Skeletal muscle cell (primary cell): ENCODE results near the gene STAC3.

Experiments
- DNase-seq: peaks from one replicate; pipeline ENCODE4 v3.0.0-alpha.2; 2010; ENCODE audit warnings: low read depth
- H3K4me3 ChIP-seq: 2 replicates; pipeline ENCODE4 v1.5.1; 2011; ENCODE audit warnings: low read depth, mild to moderate bottlenecking, control low read depth, low read length, moderate library complexity

Gene STAC3

DNA sequence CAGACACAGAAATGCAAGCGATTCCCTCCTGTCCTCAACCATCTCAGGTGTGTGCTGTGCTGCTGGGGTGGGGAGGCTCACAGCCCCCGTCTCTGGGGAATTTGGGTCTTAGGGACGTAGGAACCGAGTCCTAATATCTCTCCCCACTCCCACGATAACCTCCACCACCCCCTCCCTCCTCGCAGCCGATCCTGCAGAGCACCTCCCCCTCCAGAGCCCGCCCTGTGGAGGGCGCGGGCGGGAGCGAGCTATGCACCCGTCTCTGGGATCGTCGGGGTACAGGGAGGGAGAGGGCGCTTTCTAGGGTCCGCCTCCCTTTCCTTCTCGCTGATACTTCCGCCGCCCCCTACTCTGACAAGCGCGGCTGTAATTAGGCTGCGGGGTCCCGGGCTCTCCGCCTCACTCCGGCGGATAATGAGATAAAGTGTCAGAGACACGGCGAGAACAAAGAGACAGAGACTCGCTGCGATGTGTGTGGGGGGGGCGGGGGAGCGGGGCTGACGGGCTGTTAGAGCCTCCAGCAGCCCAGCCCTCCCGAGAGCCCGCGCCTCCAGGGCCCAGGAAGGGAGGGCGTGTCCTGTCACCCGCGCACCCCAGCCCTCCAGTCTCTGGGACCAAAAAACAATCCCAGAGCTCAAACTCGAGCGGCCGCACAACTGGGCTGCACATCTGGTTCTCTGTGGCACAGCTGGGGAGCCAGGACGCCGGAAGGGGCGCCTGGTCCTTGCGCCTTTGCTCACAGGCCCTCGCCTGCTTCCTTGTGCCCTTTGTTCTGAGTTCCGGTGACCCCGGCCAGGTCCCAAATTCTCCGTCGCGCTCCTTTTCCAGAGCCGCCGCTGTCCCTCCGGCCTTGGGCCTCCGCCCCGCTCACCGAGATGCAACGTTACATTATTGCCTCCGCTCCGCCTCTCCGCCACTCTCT lies 12.8 kb downstream of the STAC3 start:
- no peak for DNase-seq
- peak overlapping the region; percentile 63 for H3K4me3 ChIP-seq

- no peak overlapping the region for H3K4me3 ChIP-seq
- DNase-seq = no peak
Observed at GRCh38 chr12:57237596-57237931, 13.4 kb downstream of the STAC3 start.

GRCh38 chr12:57236925-57237595 lies 13.9 kb downstream of the STAC3 start:
- no peak for DNase-seq
- peak overlapping the region; percentile 41 for H3K4me3 ChIP-seq

DNA sequence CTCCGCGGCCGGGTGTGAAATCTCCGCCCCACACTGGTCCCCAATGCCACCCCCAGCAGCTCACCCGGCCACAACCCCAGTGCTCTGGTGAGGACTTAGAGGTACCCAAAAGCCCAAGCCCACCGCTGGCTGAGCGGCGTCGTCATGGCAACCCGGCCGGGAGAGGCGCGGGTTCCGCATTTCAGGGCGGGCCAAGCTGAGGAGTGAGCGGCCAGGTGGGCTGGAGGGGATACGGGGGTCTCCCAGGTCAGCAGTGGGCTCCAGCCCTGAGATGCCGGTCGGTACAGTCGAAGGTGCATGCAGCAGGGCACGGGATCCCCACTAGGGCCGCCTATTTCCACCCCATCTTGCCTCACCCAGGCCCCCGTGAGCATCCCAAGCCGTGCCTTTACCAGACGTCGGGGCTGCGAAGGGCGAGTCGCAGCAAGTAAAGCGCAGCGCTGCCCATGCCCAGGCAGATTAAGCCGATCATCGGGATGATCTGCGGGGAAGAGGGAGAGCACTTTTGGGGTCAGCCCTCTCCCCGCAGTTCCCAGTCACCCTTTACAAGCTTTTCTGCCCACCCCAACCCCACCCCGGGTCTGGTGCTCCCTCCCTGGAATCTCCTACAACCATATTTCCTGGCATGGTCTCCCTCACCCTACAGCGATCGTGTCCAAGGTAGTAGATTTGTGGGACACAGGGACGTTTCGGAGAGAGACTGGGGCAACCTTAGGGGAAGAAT lies 14.6 kb downstream of the STAC3 start:
- DNase-seq = no peak
- peak overlapping the region; percentile 41 for H3K4me3 ChIP-seq

- DNase-seq = no peak
- H3K4me3 ChIP-seq = peak overlapping the region; percentile 41
Observed at GRCh38 chr12:57235728-57236131, 15.3 kb downstream of the STAC3 start.

GRCh38 chr12:57235017-57235727 lies 15.8 kb downstream of the STAC3 start:
- DNase-seq = peak; percentile 74
- peak overlapping the region; percentile 41 for H3K4me3 ChIP-seq

- H3K4me3 ChIP-seq = no peak overlapping the region
- DNase-seq = no peak
Observed at GRCh38 chr12:57234571-57235016, 16.4 kb downstream of the STAC3 start.

DNA sequence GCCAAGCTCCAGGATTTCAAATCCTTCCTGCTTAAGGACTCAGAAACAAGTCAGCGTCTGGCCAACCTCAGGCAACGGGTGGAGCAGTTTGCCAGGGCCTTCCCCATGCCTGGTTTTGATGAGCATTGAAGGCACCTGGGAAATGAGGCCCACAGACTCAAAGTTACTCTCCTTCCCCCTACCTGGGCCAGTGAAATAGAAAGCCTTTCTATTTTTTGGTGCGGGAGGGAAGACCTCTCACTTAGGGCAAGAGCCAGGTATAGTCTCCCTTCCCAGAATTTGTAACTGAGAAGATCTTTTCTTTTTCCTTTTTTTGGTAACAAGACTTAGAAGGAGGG lies 16.8 kb downstream of the STAC3 start:
- no peak for DNase-seq
- no peak overlapping the region for H3K4me3 ChIP-seq

DNA sequence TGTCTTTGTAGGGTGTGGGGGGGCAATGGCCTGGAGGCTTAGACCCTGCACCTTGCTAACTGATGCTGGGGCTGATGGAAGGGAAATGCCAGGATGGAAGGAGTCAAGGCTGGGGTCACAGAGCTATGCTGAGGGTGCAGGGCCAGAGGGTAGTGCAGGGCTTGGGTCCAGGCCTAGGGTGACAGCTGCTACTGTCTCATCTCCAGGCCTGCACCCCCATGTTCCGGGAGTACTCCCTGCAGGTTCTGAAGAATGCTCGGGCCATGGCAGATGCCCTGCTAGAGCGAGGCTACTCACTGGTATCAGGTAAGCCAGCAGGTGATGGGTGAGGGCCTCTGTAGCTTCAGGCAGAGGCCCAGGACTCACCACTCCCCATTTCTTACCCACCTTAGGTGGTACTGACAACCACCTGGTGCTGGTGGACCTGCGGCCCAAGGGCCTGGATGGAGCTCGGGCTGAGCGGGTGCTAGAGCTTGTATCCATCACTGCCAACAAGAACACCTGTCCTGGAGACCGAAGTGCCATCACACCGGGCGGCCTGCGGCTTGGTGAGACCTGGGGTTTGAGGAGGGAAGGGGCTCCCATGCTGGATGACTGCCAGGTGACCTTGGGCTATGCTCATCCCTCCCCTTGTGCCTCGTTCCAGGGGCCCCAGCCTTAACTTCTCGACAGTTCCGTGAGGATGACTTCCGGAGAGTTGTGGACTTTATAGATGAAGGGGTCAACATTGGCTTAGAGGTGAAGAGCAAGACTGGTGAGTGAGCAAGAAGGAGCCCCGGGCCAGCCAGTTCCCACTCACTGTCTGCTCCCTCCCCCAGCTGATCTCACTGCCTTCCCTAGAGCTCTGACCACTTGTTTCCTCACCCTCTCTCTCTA lies 17.4 kb downstream of the STAC3 start:
- DNase-seq = peak; percentile 67
- no peak overlapping the region for H3K4me3 ChIP-seq

DNA sequence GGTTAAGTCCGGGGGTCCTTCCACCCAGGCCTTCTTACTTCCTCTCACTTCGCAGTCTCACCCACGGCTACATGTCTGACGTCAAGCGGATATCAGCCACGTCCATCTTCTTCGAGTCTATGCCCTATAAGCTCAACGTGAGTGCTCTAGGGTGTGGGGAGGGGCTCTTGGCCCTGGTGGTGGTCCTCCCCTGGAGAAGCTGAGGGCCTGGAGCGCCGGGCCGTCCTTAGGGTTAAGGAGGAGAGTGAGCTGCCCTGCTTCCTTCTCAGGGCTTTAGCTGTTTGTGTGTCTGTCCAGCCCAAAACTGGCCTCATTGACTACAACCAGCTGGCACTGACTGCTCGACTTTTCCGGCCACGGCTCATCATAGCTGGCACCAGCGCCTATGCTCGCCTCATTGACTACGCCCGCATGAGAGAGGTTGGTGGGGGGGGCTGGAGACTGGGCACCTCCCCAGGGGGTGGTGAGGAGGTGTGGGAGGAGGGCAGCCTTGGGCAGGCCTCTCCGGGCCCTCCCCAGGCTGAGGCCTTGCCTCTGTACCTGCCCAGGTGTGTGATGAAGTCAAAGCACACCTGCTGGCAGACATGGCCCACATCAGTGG lies 18.7 kb downstream of the STAC3 start:
- DNase-seq = no peak
- H3K4me3 ChIP-seq = no peak overlapping the region

- H3K4me3 ChIP-seq = peak overlapping the region; percentile 85
- no peak for DNase-seq
Observed at GRCh38 chr12:57231276-57232021, 19.5 kb downstream of the STAC3 start.

DNA sequence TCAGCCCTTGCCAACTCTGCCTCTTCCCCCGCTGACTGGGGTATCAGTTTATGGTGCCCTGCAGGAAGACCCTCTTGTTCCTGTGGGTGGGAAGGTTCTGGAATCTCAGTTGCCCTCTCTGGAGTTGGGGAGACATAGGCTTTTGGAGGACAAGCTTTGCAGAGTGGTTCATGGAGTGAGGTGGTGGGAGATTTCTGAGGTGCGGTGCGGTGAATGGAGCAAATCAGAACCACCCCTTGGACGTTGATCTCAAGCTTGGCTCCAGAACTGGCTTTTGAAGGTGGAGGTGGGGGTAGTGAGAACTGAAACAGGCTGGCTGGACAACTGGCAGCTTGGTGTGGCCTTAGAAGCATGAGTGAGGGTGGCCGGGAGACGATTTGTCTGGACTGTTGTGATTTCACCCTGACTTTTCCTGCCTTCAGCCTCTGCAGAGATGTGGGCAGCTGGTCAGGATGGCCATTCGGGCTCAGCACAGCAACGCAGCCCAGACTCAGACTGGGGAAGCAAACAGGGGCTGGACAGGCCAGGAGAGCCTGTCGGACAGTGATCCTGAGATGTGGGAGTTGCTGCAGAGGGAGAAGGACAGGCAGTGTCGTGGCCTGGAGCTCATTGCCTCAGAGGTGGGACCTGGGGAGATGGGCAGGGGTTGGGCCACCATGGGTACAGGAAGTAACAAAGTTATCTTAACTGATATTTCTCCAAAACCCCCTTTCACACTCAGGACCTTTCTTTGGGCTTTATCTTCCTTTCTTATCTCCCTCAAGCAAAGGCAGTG lies 20.4 kb downstream of the STAC3 start:
- DNase-seq = no peak
- peak overlapping the region; percentile 85 for H3K4me3 ChIP-seq

- peak; percentile 88 for DNase-seq
- peak within 1 kb of the TSS; percentile 85 for H3K4me3 ChIP-seq
Observed at GRCh38 chr12:57229634-57230380, 21.2 kb downstream of the STAC3 start, which contains the start of gene SHMT2. Gene SHMT2 (plus strand): TSS chr12:57229711. CDS start chr12:57229779, 68 bp downstream.

GRCh38 chr12:57229046-57229633 lies 21.8 kb downstream of the STAC3 start:
- H3K4me3 ChIP-seq = peak overlapping the region; percentile 85
- DNase-seq = no peak

- peak overlapping the region; percentile 25 for H3K4me3 ChIP-seq
- no peak for DNase-seq
Observed at GRCh38 chr12:57227315-57228115, 23.5 kb downstream of the STAC3 start.
